Inflammatory macrophage treated with lipopolysaccharide for 1 hour (primary cell): Measurements from ENCODE around the gene CACNB2.
"Not testable (repeated sequence)": the region's sequence is repeated elsewhere in the genome, so short reads cannot be mapped to it uniquely, and the experiment has no call there.

Source experiments
- DNase-seq, 2 donors: peaks; one replicate each; pipeline ENCODE4 v3.0.0-alpha.2; 2020 to 2022

Gene CACNB2

GRCh38 chr10:18145652-18146051 is 5.4 kb downstream of the CACNB2 start:
- peak in 1 of 2 donors; percentile 5 for DNase-seq

- DNase-seq = no peak
Measured at GRCh38 chr10:18149196-18149800, 9.1 kb downstream of the CACNB2 start.

GRCh38 chr10:18151356-18151890 is 11.2 kb downstream of the CACNB2 start:
- DNase-seq = no peak

- DNase-seq = not testable (repeated sequence)
Measured at GRCh38 chr10:18153381-18153780, 13.2 kb downstream of the CACNB2 start.

GRCh38 chr10:18155321-18155720 is 15.1 kb downstream of the CACNB2 start:
- no peak for DNase-seq

- not testable (repeated sequence) for DNase-seq
Measured at GRCh38 chr10:18156797-18157196, 16.6 kb downstream of the CACNB2 start.

GRCh38 chr10:18157881-18158280 is 17.7 kb downstream of the CACNB2 start:
- DNase-seq = no peak

GRCh38 chr10:18158773-18159265 is 18.6 kb downstream of the CACNB2 start:
- DNase-seq = no peak

GRCh38 chr10:18159557-18159956 is 19.3 kb downstream of the CACNB2 start:
- DNase-seq = no peak

- DNase-seq = no peak
Measured at GRCh38 chr10:18162021-18162627, 21.9 kb downstream of the CACNB2 start.

GRCh38 chr10:18164093-18164492 is 23.9 kb downstream of the CACNB2 start:
- DNase-seq = no peak

GRCh38 chr10:18164748-18165361 is 24.6 kb downstream of the CACNB2 start:
- DNase-seq = no peak

GRCh38 chr10:18178854-18179483 is 38.7 kb downstream of the CACNB2 start:
- no peak for DNase-seq

- DNase-seq = no peak
Measured at GRCh38 chr10:18179891-18180290, 39.7 kb downstream of the CACNB2 start.

GRCh38 chr10:18181382-18181781 is 41.2 kb downstream of the CACNB2 start:
- not testable (repeated sequence) for DNase-seq

- no peak for DNase-seq
Measured at GRCh38 chr10:18185621-18186020, 45.4 kb downstream of the CACNB2 start.

GRCh38 chr10:18190840-18191239 is 50.6 kb downstream of the CACNB2 start:
- DNase-seq = no peak

GRCh38 chr10:18194634-18195033 is 54.4 kb downstream of the CACNB2 start:
- DNase-seq = no peak

- no peak for DNase-seq
Measured at GRCh38 chr10:18195060-18195799, 55.0 kb downstream of the CACNB2 start.

GRCh38 chr10:18196806-18197550 is 56.8 kb downstream of the CACNB2 start:
- DNase-seq = no peak

- DNase-seq = no peak
Measured at GRCh38 chr10:18197706-18198105, 57.5 kb downstream of the CACNB2 start.

- peak; percentile 44 to 56 for DNase-seq
Measured at GRCh38 chr10:18201877-18202276, 61.7 kb downstream of the CACNB2 start.
